SKM-1 treated with dmso at 0.1 percent for 144 hours (cell line): ENCODE results near the gene CTNND1.

ENCODE experiments used
- DNase-seq: peaks from one replicate; lab custom pipeline; 2025; ENCODE audit not compliant: unreplicated experiment; lab: John Stamatoyannopoulos, UW

CTNND1 gene

DNA sequence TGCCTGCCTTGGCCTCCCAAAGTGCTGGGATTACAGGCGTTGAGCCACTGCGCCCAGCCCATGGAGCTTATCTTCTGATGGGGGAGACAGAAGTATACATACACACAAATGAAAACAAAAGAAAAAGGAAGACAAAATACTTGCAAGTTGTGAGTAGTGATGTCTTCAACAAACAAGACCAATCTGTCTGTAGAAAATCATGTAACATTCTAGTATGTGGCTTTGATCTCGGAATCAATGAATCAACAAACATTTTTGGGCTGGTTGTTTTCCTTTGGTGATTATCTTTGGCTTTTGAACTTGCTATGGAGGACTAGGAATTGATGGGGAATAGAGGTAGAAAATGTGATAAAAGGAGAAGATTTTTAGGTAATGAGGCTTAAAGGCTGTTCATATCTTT is 3.4 kb upstream of the CTNND1 start:
- no peak for DNase-seq

DNA sequence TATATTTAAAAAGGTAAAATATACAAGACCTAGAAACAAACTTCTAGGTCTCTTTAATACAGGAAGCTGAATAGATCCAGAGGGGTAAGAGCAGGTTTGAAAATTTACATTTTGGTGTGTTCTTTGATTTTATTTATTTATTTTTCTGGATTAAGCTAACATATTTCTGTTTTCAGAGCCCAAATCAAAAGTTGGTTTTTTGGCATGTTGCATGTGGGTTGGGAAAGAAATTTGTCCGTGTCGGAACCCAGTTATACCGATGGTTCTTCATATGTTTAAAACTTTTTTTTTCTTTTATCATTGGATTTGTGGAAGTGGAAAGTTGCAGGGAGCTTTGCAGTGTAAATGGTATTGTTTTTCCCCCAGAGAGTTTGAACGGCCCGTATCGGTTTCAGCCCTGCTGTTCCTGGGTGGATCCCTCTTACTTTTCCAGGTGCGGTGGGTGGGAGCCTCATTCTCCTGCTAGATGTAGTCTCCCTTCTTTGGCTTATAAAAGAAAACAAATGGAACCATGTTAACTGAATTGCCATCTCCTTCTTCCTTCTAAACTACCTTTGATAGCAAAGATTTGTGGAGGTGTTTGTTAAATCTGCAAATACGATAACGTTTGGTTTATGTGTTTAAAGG is 746 bp downstream of the CTNND1 start:
- DNase-seq = no peak

DNA sequence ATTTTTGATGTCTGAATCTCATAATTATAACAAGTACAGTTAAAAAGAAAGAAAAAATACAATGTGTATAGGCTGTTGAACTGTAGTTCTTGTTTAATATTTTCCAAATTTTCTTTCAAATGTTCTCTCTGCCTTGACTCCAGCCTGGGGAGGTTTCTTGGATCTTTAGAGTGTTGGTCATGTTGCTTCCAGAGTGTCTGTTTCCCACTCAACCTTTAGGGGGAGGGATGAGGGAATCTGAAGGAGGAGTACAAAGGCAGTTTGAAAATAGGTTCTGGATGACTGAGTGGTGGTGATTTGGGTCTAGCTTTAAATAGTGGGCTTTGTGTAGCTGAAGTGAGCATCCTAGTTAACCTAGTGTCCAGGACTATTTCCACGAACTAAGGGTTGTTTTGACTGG is 2.0 kb downstream of the CTNND1 start:
- no peak for DNase-seq

DNA sequence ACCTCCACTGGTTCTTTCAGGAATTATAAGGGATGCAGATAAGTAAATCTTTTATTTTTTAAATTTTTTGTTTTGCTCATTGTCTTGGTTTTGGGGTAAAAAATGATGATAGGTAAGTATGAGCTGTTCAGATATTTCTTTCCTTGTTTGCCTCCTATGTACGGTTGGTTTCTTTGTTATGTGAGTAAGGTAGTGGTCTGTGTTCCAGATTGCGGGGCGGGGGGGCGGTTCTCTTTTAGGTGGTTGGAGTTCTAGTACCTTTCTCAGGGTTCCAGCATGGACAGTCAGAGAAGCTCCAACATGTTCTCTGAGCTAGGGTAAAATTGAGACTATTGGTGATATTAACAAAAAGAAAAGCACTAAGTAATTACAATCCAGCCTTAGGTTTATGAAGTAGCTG is 2.4 kb downstream of the CTNND1 start:
- no peak for DNase-seq

DNA sequence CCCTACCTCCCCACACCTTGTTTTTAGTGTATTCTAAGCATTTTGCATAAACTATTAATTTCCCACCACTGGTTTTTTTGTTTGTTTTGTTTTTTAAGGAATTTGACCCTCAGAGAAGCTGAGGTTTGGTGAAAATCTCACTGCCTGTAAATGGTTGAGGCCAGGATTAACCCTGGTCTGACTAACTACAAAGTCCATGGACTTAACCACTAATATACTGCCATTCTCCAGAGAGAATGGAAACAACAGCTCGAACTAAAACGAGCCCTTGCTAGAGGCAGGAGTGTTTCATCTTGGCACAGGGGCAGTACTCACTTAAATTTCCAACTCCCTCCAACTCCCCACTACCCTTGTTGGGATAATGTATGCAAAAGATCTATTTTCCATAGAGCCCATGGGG is 3.0 kb downstream of the CTNND1 start:
- DNase-seq = no peak

DNA sequence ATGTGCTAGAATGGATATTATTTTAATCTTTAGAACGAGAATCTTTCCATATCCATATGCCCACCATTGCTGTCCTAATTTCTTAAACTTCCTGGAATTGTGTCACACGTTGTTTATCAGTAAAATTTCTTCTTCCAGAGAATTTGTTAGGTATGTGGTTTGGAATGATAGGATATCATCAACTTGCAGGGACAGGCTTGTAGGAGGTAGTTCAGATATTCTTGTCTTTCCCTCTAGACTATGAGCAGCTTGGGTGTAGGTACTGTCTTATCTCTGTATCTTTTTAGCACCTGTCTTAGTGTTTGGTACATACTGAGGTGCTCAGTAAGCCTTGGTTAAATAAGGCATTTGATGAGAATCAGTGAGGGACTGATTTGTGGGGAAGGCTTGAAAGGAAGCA is 3.4 kb downstream of the CTNND1 start:
- no peak for DNase-seq

DNA sequence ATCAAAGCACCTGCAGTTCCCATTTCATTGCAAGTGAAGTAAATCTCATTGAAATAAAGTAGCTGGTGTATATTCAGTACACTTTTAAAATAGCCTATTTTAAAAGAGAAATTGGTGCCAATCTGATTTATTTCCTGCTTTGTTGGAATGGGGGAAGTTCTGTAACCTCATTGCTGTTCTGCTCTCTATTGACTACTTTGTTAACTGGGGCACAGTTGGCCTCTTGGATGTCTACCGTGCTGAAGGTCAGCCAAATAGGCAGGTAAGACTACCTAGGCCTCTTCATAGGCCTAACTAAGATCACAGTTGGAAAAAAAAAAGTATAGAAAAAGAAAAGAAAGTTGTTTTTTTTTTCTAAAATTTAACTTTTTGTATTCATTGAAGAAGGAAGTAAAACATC is 9.2 kb downstream of the CTNND1 start:
- no peak for DNase-seq

DNA sequence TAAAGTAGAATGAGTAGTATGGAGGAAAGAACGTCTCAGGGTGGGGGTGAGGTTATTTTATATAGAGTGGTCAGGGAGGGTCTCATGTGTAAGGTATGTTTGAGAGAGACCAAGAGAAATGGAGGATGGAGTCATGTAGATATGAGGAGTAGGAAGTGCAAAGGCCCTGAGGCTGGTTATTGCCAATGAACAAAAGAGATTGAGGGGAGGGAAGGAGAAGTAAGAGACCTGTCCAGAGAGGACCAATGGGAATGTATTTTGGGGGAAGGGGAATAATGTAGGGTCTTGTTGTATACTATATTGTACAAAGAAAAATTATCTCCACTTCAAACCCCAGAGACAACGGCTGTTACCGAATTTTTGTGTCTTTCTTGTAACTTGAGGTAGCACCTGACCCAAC is 9.8 kb downstream of the CTNND1 start:
- DNase-seq = no peak

DNA sequence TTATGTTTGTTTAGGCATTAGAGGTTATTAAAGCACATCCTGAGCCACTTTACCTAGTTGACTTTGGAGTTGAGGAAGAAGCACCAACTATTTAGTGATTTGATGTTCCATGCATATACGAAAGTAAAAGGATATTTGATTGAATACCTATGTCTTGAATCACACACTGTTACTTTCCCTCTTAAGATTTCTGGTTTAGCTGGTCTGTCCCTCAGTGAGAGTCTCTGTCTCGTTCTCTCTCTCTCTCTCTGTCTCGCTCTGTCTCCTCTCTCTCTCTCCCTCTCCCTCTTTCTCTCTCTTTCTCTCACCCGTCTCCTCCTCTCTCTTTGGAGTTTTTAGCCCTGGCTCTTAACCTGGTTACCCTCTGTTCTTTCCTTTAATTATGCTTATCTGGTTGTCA is 11.0 kb downstream of the CTNND1 start:
- DNase-seq = no peak

DNA sequence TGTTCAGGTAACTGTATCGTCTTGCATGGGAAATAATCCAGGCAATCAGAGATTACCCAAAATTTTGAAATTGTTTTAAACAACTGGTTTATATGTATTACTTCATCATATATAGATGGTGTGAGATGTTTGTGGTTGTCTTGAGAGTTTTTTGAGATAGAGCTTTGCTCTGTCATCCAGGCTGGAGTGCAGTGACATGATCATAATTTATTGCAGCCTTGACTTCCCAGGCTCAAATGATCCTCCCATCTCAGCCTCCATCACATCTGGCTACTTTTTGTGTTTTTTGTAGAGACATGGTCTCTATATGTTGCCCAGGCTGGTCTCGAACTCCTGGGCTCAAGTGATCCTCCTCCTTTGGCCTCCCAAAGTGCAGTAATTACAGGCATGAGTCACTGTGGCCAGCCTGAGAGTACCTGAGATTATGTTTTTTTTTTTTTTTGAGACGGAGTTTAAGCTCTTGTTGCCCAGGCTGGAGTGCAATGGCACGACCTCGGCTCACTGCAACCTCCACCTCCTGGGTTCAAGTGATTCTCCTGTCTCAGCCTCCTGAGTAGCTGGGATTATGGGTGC is 11.5 kb downstream of the CTNND1 start:
- DNase-seq = no peak

DNA sequence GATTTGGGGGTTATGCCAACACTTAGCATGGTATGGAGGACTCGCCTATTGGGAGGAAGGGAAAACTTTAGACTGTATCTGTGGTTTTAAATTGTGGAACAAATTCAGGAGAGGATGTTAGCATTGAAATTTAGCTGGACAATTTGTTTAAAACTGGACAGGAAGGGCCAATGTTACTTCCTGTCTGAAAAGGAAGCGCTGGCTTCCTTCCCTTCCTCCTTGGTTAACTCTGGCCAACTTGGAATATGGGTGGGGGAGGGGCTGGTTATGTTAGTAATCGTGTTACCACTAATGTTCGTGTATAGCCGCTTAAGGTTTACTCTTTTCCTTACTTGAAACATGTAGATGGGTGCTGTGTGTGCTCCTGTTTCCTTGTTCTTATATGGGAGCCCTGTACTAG is 13.9 kb downstream of the CTNND1 start:
- no peak for DNase-seq

DNA sequence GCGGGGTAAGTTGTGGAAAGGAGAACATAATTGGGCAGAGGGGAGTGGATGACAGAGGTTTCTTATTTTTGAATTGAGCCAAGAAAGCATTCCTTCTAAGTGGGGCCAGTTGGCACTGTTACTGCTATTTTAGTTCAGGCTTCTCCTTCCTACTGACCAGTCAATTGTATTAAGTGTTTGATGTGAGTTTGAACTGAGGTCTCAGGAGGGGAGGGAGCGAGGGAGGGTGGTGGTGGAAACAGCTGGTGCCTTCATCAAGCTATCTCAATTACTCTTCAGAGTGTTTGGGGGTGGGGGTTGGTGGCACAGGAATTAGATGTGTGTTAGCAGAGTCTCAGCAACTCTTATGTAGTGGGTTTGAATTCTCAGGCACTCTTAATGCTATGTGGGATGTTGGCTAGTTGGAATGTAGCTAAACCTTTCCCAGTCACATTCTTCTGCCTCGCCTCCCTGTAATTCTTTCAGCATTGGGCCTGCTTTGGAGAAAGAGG is 14.5 kb downstream of the CTNND1 start:
- no peak for DNase-seq

DNA sequence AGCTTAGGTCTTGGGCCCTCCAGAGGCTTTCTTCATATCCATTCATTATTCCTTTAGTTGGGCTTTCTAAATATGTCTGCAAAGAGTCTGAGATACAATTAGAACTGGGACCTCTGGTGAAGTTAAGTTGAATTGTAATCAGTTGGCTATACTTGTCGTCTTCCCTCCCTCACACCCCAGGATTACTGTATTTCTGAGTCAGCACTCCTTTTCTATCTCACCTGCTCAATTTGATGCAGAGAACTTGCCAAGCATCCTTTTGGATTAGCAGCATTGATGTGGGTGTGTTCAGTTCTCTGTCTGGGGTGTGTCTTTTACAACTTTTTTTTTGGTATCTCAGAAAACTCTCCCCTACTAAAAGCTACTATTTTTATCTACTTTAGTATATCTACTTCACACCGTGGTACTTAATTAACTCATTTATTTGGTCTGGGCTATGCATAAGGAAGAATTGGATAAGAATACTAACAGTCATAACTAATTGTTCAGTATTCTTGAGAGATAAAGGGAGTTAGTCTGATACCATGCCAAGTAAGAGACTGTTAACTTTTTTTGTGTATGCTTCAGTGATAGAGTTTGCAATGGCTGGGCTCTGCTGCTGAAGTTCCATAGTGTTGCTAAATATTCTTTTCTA is 15.1 kb downstream of the CTNND1 start:
- no peak for DNase-seq

DNA sequence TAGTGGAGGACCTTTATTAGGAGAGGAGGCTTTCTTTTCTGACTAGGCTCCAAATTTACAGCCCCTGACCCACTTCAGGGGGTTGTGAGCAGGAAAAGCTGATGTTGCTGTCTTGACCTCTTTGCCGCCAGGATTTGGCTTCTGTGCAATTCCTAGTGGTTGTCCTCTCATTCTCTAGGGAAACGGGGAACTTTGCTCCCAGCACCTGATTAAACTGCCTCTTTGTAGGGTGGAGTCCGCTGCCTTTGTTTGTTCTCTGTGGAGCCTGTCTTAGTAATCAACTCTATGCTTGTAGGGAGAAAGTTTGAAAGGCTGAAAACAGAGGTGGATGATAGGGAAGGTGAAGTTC is 16.3 kb downstream of the CTNND1 start:
- no peak for DNase-seq

DNA sequence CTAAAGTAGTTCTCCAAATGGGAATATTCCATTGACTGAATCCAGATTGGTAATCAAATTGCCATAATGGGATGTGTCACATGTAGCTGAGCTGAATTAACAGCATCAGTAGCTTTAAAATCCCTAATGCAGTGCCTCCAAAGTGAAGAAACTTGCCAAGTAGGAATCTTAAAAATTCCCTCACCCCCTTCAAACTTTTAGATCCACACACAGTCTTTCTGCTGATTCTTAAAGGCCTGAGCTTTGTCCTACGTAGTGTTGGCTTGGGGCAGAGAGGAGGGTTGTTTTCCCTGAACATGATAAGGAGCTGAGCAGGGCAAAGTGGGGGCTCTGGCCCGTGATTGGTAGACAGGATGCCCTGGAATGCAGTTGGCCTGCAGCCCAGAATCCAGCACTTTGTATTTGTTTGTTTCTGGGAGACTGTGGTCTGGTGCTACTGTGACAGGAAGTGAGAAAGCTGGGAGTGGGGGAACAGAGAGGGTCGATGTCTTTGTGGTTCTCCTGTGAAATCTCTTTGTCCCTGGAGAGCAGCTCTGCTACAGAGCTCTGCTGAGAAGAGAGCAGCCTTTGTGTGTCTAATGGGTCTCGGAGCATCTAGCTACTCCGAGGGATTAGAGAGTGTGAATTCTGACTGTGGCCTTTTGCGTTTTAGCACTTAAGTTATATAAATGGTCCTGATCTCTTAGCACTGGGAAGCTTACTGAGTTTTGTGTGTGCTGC is 16.9 kb downstream of the CTNND1 start:
- DNase-seq = no peak

DNA sequence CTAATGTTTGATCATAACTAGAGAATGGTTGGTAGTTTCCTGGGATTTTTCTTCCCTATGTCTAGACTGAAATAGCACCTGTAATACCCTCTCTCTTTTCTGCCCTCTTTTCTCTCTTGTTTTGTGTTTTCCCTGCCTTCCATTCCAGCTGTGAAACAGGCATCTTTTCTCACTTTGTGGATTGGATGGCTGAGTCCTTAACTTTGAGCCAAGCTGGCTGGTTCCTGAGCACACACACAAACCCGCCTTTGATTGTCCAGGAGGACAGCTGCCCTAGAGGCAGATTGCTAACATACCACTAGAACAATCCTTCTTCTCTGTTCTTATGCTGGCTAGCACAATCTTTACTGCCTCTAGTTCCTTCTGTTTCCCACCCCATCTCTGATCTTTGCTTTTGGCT is 17.7 kb downstream of the CTNND1 start:
- DNase-seq = no peak

DNA sequence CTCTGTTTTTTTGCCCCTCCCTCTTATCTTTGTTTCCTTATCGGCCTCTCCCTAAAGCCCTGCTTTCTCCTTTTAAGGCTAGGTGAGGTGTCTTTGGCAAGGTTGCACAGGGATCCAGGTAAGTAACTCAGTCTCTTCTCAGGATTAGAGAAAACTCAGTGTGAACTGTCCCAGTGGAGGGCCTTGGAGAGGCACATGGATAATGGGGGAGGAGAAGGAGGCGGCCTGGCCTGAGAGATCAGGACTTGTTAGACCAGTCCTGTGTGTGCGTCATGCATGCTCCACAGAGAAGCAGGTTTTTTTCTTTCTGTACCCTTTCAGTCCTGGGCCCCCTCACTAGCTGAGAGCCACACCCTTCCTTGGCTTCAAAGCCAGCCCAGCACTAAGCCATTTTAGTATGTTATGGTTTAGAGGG is 19.9 kb downstream of the CTNND1 start:
- no peak for DNase-seq

DNA sequence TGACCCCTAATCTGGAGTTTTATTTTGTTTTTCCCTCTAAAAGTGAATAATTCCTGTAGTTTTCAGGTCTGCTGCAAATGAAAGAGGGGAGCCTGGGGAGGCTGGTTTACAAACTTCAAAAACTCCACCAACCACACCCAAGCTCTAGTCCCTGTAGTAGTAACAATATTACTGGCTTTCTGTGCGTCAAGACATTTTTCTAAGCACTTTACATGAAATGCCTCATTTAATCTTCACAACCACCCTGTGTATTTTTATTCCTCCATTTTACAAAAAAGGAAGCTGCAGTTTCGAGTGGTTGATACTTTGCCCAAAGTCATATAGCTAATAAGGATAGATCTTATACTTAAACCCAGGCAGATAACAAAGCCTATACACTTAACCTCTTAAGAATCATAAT is 23.5 kb downstream of the CTNND1 start:
- no peak for DNase-seq

DNA sequence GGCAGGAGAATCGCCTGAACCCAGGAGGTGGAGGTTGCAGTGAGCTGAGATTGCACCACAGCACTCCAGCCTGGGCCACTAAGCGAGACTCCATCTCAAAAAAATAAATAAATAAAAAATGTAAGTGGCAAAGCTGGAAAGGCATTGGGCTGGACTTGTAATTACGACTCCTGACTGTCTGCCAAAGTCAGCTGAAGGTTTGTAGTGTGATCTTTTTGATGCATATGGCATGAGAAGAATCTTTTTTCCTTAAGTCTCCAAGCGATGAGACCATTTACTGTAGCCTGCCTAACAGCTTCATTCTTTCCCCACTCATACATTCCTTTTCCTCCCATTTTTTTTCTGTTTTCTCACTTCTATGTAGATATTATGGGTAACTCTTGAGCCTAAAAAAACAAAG is 24.8 kb downstream of the CTNND1 start:
- no peak for DNase-seq

DNA sequence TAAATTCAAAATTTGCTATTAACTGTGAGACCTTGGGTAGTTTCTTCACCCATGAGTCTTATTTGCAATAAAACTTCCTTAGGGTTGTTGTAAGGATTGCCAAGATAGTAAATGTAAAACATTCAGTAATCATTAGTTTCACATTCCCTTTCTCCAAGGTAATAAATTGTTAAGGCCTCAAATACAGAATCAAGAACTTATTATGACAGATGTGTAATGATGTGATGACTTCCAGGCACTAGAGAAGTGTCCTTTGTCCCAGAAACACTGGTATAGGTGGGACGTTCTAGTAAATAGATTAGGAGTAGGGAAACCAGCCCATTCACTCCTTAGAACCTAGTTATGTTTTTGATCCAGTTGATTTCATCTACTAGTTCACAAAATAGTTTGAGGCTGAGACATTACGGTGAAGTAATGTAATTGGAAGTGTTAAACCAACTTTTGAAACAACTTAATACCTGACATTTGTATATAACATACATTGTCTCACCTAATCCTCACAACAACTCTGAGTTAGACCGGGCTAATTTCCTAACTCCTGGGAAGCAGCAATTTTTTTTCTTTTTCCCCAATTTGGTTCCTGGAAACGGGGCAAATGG is 25.5 kb downstream of the CTNND1 start:
- no peak for DNase-seq

DNA sequence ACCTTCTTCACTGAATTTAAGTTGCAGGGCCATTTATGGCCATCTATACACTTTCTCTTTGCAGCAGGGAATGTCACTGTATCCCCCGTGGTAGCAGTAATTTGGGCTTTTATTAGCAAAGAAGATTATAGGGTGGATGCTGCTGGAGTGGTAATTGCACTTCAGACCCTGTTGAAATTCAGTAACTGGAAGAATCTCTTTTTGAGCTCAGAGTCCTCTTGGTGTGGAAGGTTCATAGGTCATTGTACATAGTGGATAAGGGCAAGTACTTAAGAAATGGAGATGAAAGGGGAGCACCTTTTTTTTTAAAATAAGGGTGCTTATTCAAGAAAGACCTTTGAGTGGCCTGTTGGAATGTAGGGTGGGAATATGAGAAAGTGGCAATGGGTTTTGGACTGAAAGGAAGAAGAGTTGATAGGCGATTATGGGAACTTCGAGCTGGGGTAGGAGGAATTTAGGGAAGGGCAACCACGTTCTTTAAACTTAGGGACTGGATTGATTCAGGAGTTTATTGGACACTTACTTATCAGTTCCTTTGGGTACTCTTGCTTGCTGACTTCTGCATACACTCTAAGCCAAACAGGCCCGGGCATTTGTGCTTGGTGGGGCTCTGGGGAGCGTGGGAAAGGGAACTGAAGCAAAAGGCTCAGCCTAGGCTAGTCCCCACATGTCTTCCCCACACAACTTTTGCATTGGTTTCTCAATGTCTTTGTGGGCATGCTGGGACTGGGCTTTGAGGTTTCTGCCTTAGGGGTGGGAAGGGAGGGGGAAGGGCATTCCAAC is 26.5 kb downstream of the CTNND1 start:
- DNase-seq = peak; percentile 93
